Transverse colon (tissue), 4 donors: ENCODE results near the gene KRTAP10-9. TPM values are rescaled to one million over a fixed set of nuclear protein-coding genes. Genes with fewer than 3 reads are reported as not detected.

ENCODE experiments used
- DNase-seq: peaks from one replicate; pipeline ENCODE4 v3.0.0-alpha.2; 2019
- H3K27ac ChIP-seq, 4 donors: fragments of 200-600 bp; sonication (generic); 2 replicates each; pipeline ENCODE4 v1.5.1; 2016 to 2018; ENCODE audit warnings: inconsistent platforms in 4 of 4
- H3K27me3 ChIP-seq: fragments of 200-600 bp; sonication (generic); 2 replicates; pipeline ENCODE4 v1.5.1; 2017; ENCODE audit warnings: inconsistent platforms
- H3K36me3 ChIP-seq, 4 donors: fragments of 200-600 bp; sonication (generic); 2 replicates each; pipeline ENCODE4 v1.5.1; 2017 to 2019; ENCODE audit warnings: inconsistent platforms in 4 of 4
- H3K4me1 ChIP-seq, 4 donors: fragments of 200-600 bp; sonication (generic); 2 replicates each; pipeline ENCODE4 v1.5.1; 2017 to 2020; ENCODE audit warnings: inconsistent platforms in 4 of 4
- H3K4me3 ChIP-seq, 4 donors: fragments of 200-600 bp; sonication (generic); 1 replicate in 1 of 4; 2 replicates in 3 of 4; pipeline versions ENCODE4 v1.5.1 to v1.6.1; 2017 to 2019; ENCODE audit warnings: inconsistent platforms in 4 of 4
- H3K9me3 ChIP-seq, 2 donors: fragments of 200-600 bp; sonication (generic); 2 replicates each; pipeline ENCODE4 v1.5.1; 2017 to 2019; ENCODE audit warnings: inconsistent platforms in 2 of 2
- CTCF ChIP-seq, 5 experiments: fragments of 200-600 bp in 3 of 5; fragments of 450-650 bp in 2 of 5; sonication (generic) in 3 of 5; IDR thresholded peaks; 1 replicate in 2 of 5; 2 replicates in 3 of 5; pipeline ENCODE4 v1.5.1; 2016 to 2017; ENCODE audit warnings: antibody characterized with exemption in 5 of 5, inconsistent platforms in 3 of 5, mild to moderate bottlenecking in 2 of 5, moderate library complexity in 1 of 5
- EP300 ChIP-seq: sonication (generic); formaldehyde crosslinking; IDR thresholded peaks from one replicate; pipeline ENCODE4 v1.6.1; 2017; ENCODE audit warnings: antibody characterized with exemption, low read depth
- POLR2A ChIP-seq: fragments of 450-650 bp; IDR thresholded peaks from one replicate; pipeline ENCODE4 v1.6.1; 2016; ENCODE audit warnings: antibody characterized with exemption, mild to moderate bottlenecking, moderate library complexity
- POLR2AphosphoS5 ChIP-seq, 3 donors: sonication (generic); formaldehyde crosslinking; IDR thresholded peaks; one replicate each; pipeline ENCODE4 v1.6.1; 2016; ENCODE audit warnings: antibody characterized with exemption in 3 of 3
- WGBS, 2 donors: methylation state at CpG; one replicate each; pipeline ENCODE4 v1.1.5; 2018; ENCODE audit warnings: low coverage in 1 of 2; 5-methylcytosine and 5-hydroxymethylcytosine counted together
- in situ Hi-C, 4 donors: fragments of 200-750 bp; cut with MboI; loops; one replicate each; pipeline versions ENCODE4 v1.15.0 to v1.15.1; 2017; ENCODE audit warnings: low sequenced_read_pairs in 3 of 4, low pct_ligation_motif_present in 1 of 4, low pct_unique_long_range_greater_than_20kb in 1 of 4
- intact Hi-C: fragments of 100-400 bp; cut with DNase I; formaldehyde crosslinking; loops from one replicate; pipeline ENCODE4 v1.15.1; 2023; ENCODE audit warnings: low total_unique reads
- total RNA-seq, 4 donors: library from RNA; depleted of rRNA; stranded (reverse); fragments of >200 nt; gene quantifications; one replicate each; pipeline ENCODE4 v1.1.0, GENCODE V29; 2016

Gene KRTAP10-9
- total RNA-seq, 4 donors from 2014 or later, result not detected

- Histone ChIP-seq H3K9me3 (peaks cover 0 to 6% of the 10 kb centered on the region in 2 donors), H3K4me3 (no peak overlapping the region), H3K27ac (no peak overlapping the region), H3K36me3 (no peaks in the 10 kb centered on the region), H3K27me3 (peaks cover 3% of the 10 kb centered on the region), H3K4me1 (no peaks in the 10 kb centered on the region)
- no peak for DNase-seq
- intact Hi-C loops (no loop called here), in situ Hi-C loops (no loop called here)
- WGBS, 2 donors, result 29 to 93% methylated on average over 1 to 5 of the region's 5 CpGs
- TF ChIP-seq POLR2A (no peak), EP300 (no peak), CTCF (IDR thresholded peaks at IDR 0.05) (no peak), POLR2AphosphoS5 (IDR thresholded peaks at IDR 0.05) (no peak)
These were observed 37.8 kb downstream of the KRTAP10-9 start for GRCh38 chr21:44664691-44665090.

GRCh38 chr21:44666401-44667320, 39.8 kb downstream of the KRTAP10-9 start, which contains the start of gene KRTAP12-2:
Gene KRTAP12-2, minus strand, starts transcription at chr21:44666927. Its CDS starts 41 bp downstream, at chr21:44666886.
- H3K4me1 ChIP-seq, result no peaks in the 10 kb centered on the region
- intact Hi-C loops (no loop called here), in situ Hi-C loops (no loop called here)
- DNase-seq, result no peak
- WGBS, 2 donors, result 58 to 74% methylated on average over 5 to 15 of the region's 19 CpGs
- TF ChIP-seq POLR2AphosphoS5 (IDR thresholded peaks at IDR 0.05) (no peak), CTCF (IDR thresholded peaks at IDR 0.05) (no peak), EP300 (no peak), POLR2A (no peak)
- no peaks in the 10 kb centered on the region for H3K36me3 ChIP-seq
- H3K27ac ChIP-seq, result no peak within 1 kb of the TSS
- H3K27me3 ChIP-seq, result no peaks in the 10 kb centered on the region
- no peak within 1 kb of the TSS for H3K4me3 ChIP-seq
- peaks cover 0 to 6% of the 10 kb centered on the region in 2 donors for H3K9me3 ChIP-seq

- TF ChIP-seq CTCF (IDR thresholded peaks at IDR 0.05) (no peak), POLR2A (no peak), POLR2AphosphoS5 (IDR thresholded peaks at IDR 0.05) (no peak), EP300 (no peak)
- Histone ChIP-seq H3K27ac (no peak overlapping the region), H3K4me1 (no peaks in the 10 kb centered on the region), H3K27me3 (no peaks in the 10 kb centered on the region), H3K9me3 (peaks cover 0 to 6% of the 10 kb centered on the region in 2 donors), H3K4me3 (no peak overlapping the region), H3K36me3 (no peaks in the 10 kb centered on the region)
- WGBS, 2 donors, result 64% methylated on average over 1 of the region's 1 CpG; no CpG with 5 or more reads in 1 of the 2 donors
- intact Hi-C loops, result no loop called here
- no peak for DNase-seq
- in situ Hi-C loops, result no loop called here
These were observed 40.7 kb downstream of the KRTAP10-9 start for GRCh38 chr21:44667612-44668011.

GRCh38 chr21:44670642-44671432, 43.9 kb downstream of the KRTAP10-9 start:
- Histone ChIP-seq H3K27ac (no peak overlapping the region), H3K9me3 (peaks cover 0 to 5% of the 10 kb centered on the region in 2 donors), H3K27me3 (no peaks in the 10 kb centered on the region), H3K4me1 (no peaks in the 10 kb centered on the region), H3K4me3 (no peak overlapping the region), H3K36me3 (no peaks in the 10 kb centered on the region)
- no peak for TF ChIP-seq POLR2A
- 74% methylated on average over 3 of the region's 3 CpGs; no CpG with 5 or more reads in 1 of the 2 donors for WGBS, 2 donors
- no peak for DNase-seq
- intact Hi-C loops, result no loop called here
- in situ Hi-C loops, result no loop called here
